Activated T-cell treated with anti-CD3 and anti-CD28 coated beads, Interleukin-2, amount 50 U/mL, for 4 hours (primary cell): ENCODE results near the gene GON7. TPM values are rescaled to one million over a fixed set of nuclear protein-coding genes. Genes with fewer than 3 reads are reported as not detected.

Experiments
- ATAC-seq, 2 donors: fragments of 200-7000 bp; cut with Tn5 transposase; one replicate each; pipeline ENCODE4 v1.10.0; 2021
- DNase-seq: peaks from one replicate; pipeline ENCODE4 v3.0.0-alpha.2; 2020
- H3K27me3 Mint-ChIP-seq: one replicate; pipeline ENCODE4 v1.8.0; 2021; ENCODE audit warnings: low read depth, mixed read lengths
- H3K36me3 Mint-ChIP-seq: one replicate; pipeline ENCODE4 v1.8.0; 2022; ENCODE audit warnings: mixed read lengths; ENCODE audit not compliant: insufficient read depth
- H3K4me1 Mint-ChIP-seq: one replicate; pipeline ENCODE4 v1.8.0; 2021; ENCODE audit warnings: low read depth, mixed read lengths
- H3K4me3 Mint-ChIP-seq: one replicate; pipeline ENCODE4 v1.8.0; 2021; ENCODE audit warnings: mild to moderate bottlenecking, moderate library complexity, mixed read lengths
- H3K9me3 Mint-ChIP-seq: one replicate; pipeline ENCODE4 v1.8.0; 2021; ENCODE audit warnings: mixed read lengths
- total RNA-seq, 3 donors: library from RNA; stranded (reverse); gene quantifications; one replicate each; pipeline ENCODE4 v1.2.1, GENCODE V29; 2021

The GON7 gene
- total RNA-seq, 3 donors from 2014 or later: 16.0 to 17.7 (median 16.9) TPM

DNA sequence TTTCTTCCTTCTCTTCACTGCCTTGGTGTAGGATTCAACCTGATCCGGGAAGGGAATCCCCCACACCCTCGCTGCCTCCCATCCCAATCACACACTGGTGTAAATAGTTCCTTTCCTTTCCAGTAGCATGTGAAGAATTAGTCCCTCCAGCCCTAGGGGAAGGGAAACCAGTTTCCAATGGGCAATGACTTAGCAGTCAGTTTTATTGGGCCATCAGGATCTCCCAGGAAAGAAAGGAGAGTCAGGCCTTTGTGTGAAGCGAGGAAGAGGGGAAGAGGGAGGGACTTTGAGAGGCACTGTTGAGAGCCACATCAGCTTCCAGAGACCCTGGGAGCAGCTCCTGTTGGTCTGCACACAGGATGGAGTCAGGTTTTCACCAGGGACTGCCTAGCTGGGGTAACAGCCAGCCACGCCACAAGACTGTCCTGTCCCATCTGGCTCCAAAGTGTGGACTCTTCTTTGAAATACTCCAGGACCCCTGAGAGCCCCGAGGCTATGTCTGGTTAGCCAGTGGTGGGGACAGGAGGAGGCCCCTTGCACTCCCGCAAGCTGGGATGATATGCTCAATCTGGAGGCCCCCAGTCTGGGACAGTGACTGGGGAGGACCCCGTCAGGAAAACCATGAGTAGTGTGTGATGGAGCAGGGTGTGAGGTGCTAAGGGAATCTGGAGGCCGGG is 50.0 kb downstream of the GON7 start:
- Mint-ChIP-seq H3K4me1 (no peaks in the 10 kb centered on the region), H3K4me3 (no peak overlapping the region), H3K27me3 (peaks cover 3% of the 10 kb centered on the region), H3K9me3 (no peaks in the 10 kb centered on the region), H3K36me3 (no peaks in the 10 kb centered on the region)
- ATAC-seq (peak in 1 of 2 donors; percentile 10), DNase-seq (no peak)

DNA sequence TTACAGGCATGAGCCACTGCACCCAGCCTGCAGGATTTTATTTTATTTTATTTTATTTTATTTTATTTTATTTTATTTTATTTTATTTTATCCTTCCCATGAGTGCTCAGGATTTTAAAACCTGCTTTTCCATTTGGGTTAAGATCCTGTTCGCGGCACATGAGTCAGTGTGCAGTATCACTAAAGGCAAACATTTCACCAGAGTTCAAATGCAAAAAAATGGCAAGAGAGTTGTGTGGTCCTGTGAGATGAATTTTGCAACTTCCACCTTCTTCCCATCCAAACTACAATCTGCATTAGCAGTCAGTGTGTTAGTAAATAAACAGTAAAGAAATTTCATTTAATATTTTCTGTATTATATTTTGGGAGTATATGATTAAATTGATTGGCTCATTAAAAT is 51.2 kb downstream of the GON7 start:
- H3K9me3 Mint-ChIP-seq: no peaks in the 10 kb centered on the region
- H3K27me3 Mint-ChIP-seq: peaks cover 3% of the 10 kb centered on the region
- no peak overlapping the region for H3K4me3 Mint-ChIP-seq
- no peaks in the 10 kb centered on the region for H3K4me1 Mint-ChIP-seq
- no peaks in the 10 kb centered on the region for H3K36me3 Mint-ChIP-seq
- DNase-seq: no peak
- ATAC-seq: no peak

DNA sequence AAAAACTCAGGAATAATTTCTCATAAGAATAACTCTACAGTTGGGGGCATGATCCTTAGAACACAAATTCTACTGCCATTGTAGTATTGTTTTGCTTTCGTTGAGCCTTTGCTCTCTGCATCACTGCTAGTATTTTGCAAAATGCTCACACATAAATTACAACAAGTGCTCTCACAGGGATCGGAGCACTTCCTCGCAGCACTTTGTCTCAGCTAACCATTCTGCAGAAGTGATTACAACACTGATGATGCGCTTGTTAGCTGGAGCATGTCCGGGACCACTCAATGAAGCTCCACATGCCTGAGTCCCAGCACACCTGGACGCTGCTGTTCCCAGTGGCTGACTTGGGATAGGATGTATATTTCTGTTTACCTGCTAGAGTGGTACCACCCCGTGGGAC is 53.7 kb downstream of the GON7 start:
- H3K27me3 Mint-ChIP-seq: peaks cover 3% of the 10 kb centered on the region
- H3K4me1 Mint-ChIP-seq: no peaks in the 10 kb centered on the region
- DNase-seq (no peak), ATAC-seq (no peak)
- H3K4me3 Mint-ChIP-seq: no peak overlapping the region
- no peaks in the 10 kb centered on the region for H3K9me3 Mint-ChIP-seq
- H3K36me3 Mint-ChIP-seq: no peaks in the 10 kb centered on the region

Other genes starting within 250 kb of the GON7 start
- gene ITPK1, start 91.1 kb downstream of the GON7 start, total RNA-seq: 10 to 100 TPM; 49.4 to 59.7 (median 59.1) TPM
- 10 to 100 TPM; 15.9 to 19.3 (median 16.8) TPM for gene MOAP1, start 22.2 kb downstream of the GON7 start, total RNA-seq
- 10 to 100 TPM; 20.0 to 21.0 (median 20.7) TPM for gene LYSET, start 21.7 kb downstream of the GON7 start, total RNA-seq
- gene UBR7, start 191 bp upstream of the GON7 start, total RNA-seq: 10 to 100 TPM; 25.4 to 30.2 (median 27.0) TPM
- gene BTBD7, start 126.0 kb upstream of the GON7 start, total RNA-seq: 10 to 100 TPM; 14.9 to 20.3 (median 17.8) TPM
- gene COX8C, start 140.1 kb upstream of the GON7 start, total RNA-seq: not detected
- gene UNC79, start 223.9 kb upstream of the GON7 start, total RNA-seq: not detected